ENCODE measurements around the gene NPW.

Gene NPW

GRCh38 chr16:2037115-2037514 is 17.5 kb downstream of the NPW start:
- DNase-seq, result no peak

- no peak for DNase-seq
These were observed 18.2 kb downstream of the NPW start for GRCh38 chr16:2037647-2038381.

GRCh38 chr16:2038382-2039231 is 19.0 kb downstream of the NPW start:
- no peak for DNase-seq

GRCh38 chr16:2039274-2040031 is 19.9 kb downstream of the NPW start:
- DNase-seq, result no peak

- no peak for DNase-seq
These were observed 20.6 kb downstream of the NPW start for GRCh38 chr16:2040041-2040786.

- DNase-seq, result no peak
These were observed 21.4 kb downstream of the NPW start for GRCh38 chr16:2040787-2041522.

- peak; percentile 93 for DNase-seq
These were observed 22.8 kb downstream of the NPW start for GRCh38 chr16:2042171-2042985.

- DNase-seq, result peak; percentile 93
These were observed 23.5 kb downstream of the NPW start for GRCh38 chr16:2042986-2043666.

- no peak for DNase-seq
These were observed 24.3 kb downstream of the NPW start for GRCh38 chr16:2043667-2044451.

GRCh38 chr16:2044541-2044940 is 25.0 kb downstream of the NPW start:
- DNase-seq, result no peak

- no peak for DNase-seq
These were observed 26.6 kb downstream of the NPW start for GRCh38 chr16:2045965-2046892.

- no peak for DNase-seq
These were observed 27.3 kb downstream of the NPW start for GRCh38 chr16:2046893-2047329.

- peak; percentile 93 for DNase-seq
These were observed 27.9 kb downstream of the NPW start, which contains the start of the genes NTHL1 and TSC2 for GRCh38 chr16:2047330-2048115. TSS of gene NTHL1 (minus strand) at chr16:2047834. CDS start at chr16:2047823, 11 bp downstream. TSS of gene TSC2 (plus strand) at chr16:2047985. CDS start at chr16:2048616, 631 bp downstream.

- DNase-seq, result no peak
These were observed 28.5 kb downstream of the NPW start for GRCh38 chr16:2048116-2048543.

GRCh38 chr16:2053211-2053610 is 33.6 kb downstream of the NPW start:
- no peak for DNase-seq

GRCh38 chr16:2053897-2054296 is 34.3 kb downstream of the NPW start:
- no peak for DNase-seq

GRCh38 chr16:2054543-2055245 is 35.1 kb downstream of the NPW start:
- DNase-seq, result peak; percentile 60
